NCI-H446 treated with DMSO at 0.1 percent for 48 hours (cell line): Measurements from ENCODE around the gene DCHS2.
"Not testable (repeated sequence)": the region's sequence is repeated elsewhere in the genome, so short reads cannot be mapped to it uniquely, and the experiment has no call there.

Experiments
- DNase-seq: peaks from one replicate; lab custom pipeline; 2025; lab: John Stamatoyannopoulos, UW

Gene DCHS2

GRCh38 chr4:154315741-154316140 is 175.9 kb downstream of the DCHS2 start:
- DNase-seq: no peak

DNA sequence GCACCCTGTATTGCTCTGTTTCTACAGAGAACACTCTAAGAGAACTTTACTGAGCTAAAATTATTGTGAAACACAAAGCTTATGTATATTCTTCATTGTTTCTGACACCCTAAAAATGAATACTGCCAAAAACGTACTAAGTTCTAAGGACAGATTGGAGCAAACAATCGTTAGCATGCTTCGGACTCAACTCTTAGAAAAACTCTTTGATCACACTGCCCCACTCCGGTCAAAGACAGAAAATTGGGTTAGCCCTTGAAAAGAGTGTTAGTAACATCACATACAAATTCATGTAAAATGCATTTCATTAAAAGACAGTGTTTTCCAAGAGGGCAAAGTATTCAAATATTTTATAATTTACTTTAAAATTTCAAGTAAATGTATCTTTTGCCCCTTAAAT is 177.4 kb downstream of the DCHS2 start:
- no peak for DNase-seq

GRCh38 chr4:154313004-154313585 is 178.5 kb downstream of the DCHS2 start:
- no peak for DNase-seq

GRCh38 chr4:154312246-154312645 is 179.4 kb downstream of the DCHS2 start:
- DNase-seq: no peak

DNA sequence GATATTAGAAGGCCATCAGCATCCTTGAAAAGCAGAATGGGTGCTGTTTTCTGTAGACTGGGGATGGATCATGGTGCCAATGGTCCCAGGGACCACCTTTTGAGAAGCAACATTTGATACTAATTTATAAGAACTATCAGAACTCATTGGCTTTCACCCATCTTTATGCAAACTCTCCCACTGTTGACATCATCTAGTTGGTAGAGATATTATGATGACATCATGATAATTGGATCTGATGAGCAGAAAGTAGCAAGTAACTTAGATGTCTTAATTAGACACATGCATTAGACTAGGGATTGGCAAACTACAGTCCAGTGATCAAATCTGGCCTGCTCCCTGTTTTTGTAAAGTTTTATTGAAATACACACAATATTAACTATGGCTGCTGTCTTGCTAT is 181.0 kb downstream of the DCHS2 start:
- DNase-seq: no peak

DNA sequence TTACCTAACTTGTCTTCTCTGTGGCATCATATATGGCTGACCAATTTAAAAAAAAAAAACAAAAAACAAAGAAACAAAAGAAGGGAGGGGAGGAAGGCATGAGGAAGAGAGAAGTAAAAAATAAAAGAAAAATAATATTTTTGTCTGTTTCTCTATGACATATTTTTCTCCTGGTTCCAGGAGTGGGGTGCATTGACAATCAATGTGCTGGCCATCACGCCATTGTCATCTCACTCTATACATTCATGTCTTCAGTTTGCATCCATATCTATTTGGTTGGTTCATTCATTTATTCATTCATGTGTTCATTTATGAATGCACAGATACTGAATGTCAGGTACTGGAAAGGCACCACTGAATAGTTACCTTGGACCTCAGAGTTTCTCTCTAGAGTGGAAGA is 183.4 kb downstream of the DCHS2 start:
- no peak for DNase-seq

GRCh38 chr4:154307451-154307850 is 184.1 kb downstream of the DCHS2 start:
- DNase-seq: no peak

- no peak for DNase-seq
These were observed 186.0 kb downstream of the DCHS2 start for GRCh38 chr4:154305616-154306015.

- no peak for DNase-seq
These were observed 186.9 kb downstream of the DCHS2 start for GRCh38 chr4:154304679-154305078.

DNA sequence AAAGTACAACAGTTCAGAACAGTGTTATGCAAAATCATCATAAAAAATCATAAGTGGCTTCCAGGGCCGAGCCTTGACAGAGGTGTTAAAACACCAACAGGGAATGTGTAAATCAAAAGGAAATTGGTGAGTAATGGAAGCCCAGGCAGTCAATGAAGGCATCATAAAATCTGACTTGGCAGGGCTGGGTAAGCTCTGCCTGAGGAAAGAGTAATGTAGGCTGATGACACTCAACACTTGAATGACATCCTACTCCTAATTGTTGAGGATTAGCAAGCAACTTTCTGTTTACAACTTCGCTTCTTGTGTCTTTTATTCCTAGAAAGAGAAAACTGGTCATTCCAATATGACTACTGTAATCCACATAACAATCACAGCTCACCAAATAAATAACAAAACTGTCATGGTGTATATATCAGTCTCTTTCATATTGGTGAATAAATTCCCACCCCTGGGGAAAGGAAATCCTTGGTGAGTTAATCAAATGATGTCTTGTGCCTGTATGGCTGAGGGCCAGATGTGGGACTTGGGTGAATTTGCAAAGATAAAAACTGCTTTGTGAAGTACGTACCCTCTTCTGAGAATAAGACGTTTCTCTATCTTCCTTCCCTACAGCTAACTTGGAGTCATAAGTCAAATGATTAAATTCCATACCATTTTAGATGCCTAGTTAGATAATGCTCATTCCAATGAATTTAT is 196.8 kb downstream of the DCHS2 start:
- no peak for DNase-seq

DNA sequence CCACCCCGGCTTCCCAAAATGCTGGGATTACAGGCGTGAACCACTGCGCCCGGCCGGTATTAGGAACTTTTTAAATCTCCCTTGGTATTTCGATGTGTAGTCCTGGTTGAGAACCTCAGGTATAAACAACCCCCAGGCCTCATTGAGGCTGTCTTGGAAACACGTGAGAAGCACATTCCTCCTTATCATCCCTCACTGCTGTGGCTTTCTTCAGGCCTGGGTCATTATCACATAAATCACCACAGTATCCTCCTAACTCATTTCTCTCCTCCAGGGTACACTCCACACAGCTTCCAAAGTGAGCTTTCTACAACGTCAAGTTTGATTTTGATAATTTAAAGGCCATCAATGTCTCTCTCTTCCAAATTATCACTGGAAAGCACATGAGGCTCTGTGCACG is 198.2 kb downstream of the DCHS2 start:
- DNase-seq: no peak

GRCh38 chr4:154292589-154292988 is 199.0 kb downstream of the DCHS2 start:
- DNase-seq: no peak

DNA sequence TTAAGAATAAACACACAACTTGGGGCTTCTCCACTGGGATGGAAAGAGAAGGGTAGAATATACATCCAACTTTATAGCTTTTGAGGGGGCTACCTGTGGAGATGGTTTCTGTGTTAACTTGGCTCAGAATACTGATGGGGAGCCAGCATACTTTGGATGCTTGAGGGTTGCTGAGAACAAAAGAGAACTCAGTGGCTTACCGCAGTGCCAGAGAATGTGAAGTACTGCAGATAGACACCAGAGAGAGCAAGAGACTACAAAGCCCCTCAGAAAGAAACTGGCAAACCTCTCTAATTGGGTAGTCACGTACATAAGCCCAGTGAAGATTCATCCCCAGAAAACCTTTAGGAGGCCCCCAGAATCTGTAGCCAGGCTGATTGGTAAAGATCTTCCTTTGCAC is 214.4 kb downstream of the DCHS2 start:
- no peak for DNase-seq

DNA sequence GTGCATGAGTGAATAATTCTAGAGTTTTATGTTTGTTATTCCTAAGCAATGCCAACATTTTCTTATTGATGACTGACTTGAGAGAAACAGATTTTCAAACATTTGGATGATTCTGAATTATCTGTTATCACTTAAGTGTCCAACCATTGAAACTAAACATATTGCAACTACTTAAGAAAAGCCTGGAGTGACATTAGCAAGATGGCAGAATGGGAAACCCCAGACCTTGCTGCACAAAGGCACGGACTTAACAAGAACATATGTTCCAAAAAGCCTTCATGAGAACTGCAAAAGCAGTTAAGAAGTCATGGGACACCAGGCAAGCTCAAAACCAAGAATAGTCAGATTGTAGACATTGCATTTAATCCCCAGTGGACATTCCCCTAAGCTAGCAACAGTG is 215.1 kb downstream of the DCHS2 start:
- no peak for DNase-seq

DNA sequence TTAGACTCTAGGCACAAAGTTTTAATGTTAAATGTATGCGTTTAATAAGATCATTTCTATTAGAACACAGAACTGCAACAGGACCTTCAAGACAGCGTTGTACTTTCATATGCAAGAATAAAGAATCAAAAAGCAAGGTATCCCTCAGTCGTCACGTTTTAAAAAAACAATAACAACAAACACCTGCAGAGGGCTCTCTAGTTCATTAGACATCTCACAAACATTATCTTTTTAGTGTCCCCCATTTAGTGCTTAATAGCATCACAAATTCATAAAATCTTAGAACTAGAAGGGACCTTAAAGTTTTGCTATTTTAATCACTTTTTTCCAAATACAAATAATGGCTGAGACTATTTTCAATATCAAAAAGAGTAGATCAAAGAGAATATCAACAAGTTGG is 236.6 kb downstream of the DCHS2 start:
- DNase-seq: no peak

DNA sequence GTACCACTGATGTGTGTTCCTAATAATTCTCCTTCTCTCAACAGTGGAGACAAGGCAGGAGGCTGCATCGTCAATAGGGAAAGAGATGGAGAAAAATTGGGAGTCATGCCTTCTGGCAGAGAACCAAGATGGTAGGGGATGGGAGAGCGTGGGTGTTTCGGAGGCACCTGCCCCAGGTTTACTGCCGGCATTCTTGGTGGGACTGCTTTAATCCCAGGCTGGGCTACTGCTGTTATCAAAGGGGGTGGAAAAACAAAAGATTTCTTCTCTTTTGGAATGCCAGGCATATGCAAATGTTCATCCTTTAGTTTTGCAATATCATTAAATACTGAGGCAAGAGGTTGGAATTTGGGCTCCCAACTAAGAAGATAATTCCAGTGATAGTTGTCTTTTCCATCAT is 257.0 kb downstream of the DCHS2 start:
- DNase-seq: no peak

- no peak for DNase-seq
These were observed 259.7 kb downstream of the DCHS2 start for GRCh38 chr4:154231806-154232478.

GRCh38 chr4:154230723-154231122 is 260.9 kb downstream of the DCHS2 start:
- DNase-seq: no peak

- DNase-seq: no peak
These were observed 261.5 kb downstream of the DCHS2 start for GRCh38 chr4:154230091-154230490.

- no peak for DNase-seq
These were observed 268.7 kb downstream of the DCHS2 start for GRCh38 chr4:154222875-154223274.

GRCh38 chr4:154218051-154218450 is 273.5 kb downstream of the DCHS2 start:
- no peak for DNase-seq

DNA sequence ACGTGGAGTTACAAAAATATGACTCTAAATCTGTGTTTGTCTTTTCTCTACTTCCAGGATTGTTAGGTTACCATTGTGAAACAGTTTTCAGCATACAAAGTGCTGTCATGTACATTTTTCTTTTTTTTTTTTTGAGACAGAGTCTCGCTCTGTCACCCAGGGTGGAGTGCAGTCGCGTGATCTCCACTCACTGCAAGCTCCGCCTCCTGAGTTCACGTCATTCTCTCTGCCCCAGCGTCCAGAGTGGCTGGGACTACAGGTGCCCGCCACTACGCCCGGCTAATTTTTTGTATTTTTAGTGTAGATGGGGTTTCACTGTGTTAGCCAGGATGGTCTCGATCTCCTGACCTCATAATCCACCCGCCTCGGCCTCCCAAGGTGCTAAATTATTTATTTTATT is 274.2 kb downstream of the DCHS2 start:
- not testable (repeated sequence) for DNase-seq

DNA sequence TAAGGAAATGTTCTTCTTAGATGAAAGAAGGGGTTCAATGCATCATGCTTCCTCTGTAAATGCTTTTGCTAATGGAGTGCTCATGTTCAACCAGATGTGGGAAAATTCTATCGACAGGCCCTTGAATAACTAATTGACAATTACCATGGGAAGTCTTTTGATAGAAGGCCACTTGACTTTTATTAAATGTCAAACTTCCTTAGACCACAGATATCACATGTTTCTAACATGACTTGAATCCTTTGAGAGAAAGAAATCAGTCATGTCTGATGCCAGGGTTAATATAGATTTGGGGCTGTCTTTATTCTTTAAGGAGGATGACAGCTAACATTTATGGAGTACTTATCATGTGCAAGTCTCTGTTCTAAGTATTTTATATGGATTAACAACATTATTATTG is 280.1 kb downstream of the DCHS2 start:
- no peak for DNase-seq

- no peak for DNase-seq
These were observed 283.2 kb downstream of the DCHS2 start for GRCh38 chr4:154208424-154208823.
